Kidney epithelial cell (primary cell): ENCODE results near the gene IGIP. TPM values are rescaled to one million over a fixed set of nuclear protein-coding genes. Genes with fewer than 3 reads are reported as not detected.
A peak's percentile ranks its signal among the peaks of the same experiment; 100 is the strongest.

Experiments used
- DNase-seq: peaks from one replicate; pipeline ENCODE4 v3.0.0-alpha.2; 2010; ENCODE audit warnings: low read depth
- H3K27me3 ChIP-seq: 2 replicates; pipeline ENCODE4 v1.6.0; 2011; ENCODE audit warnings: low read length; ENCODE audit not compliant: control insufficient read depth, insufficient read depth
- H3K36me3 ChIP-seq: 2 replicates; pipeline ENCODE4 v1.5.1; 2011; ENCODE audit warnings: low read length; ENCODE audit not compliant: control insufficient read depth, insufficient read depth
- H3K4me3 ChIP-seq: 2 replicates; pipeline ENCODE4 v1.5.1; 2011; ENCODE audit warnings: low read depth, mild to moderate bottlenecking, control low read depth, low read length
- total RNA-seq: library from RNA; depleted of rRNA; stranded (reverse); fragments of >200 nt; gene quantifications from 2 replicates; pipeline ENCODE4 v1.2.3, GENCODE V29; 2015
- TF ChIP-seq, protein P1 (sequence below): IDR thresholded peaks from 2 replicates; pipeline ENCODE4 v1.5.1; 2011; ENCODE audit warnings: mild to moderate bottlenecking, moderate library complexity, low read length, control low read depth, inconsistent platforms; ENCODE audit not compliant: insufficient read depth, poor library complexity, severe bottlenecking

Gene IGIP
- total RNA-seq, 1 donor from 2014 or later: 4.1 TPM

DNA sequence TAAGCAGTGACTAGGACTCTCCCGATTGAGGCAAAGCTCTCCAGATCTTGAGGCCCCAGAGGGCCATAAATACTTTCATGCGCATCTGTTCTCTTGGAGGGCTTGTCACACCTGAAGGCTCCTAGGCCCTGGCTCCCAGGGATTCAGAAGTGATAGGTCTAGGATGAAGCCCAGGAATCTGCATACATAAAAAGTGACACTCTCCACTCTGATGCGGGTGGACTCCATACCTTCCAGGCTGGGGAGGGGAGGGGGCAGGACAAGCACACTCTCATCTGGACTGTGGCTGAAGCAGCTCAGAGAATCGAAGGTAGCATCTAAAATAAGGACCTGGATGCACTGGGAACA, 40.2 kb downstream of the IGIP start:
- Histone ChIP-seq H3K4me3 (no peak overlapping the region), H3K36me3 (no peaks in the 10 kb centered on the region), H3K27me3 (peaks cover 2% of the 10 kb centered on the region)
- DNase-seq: no peak
- TF ChIP-seq, protein P1, sequence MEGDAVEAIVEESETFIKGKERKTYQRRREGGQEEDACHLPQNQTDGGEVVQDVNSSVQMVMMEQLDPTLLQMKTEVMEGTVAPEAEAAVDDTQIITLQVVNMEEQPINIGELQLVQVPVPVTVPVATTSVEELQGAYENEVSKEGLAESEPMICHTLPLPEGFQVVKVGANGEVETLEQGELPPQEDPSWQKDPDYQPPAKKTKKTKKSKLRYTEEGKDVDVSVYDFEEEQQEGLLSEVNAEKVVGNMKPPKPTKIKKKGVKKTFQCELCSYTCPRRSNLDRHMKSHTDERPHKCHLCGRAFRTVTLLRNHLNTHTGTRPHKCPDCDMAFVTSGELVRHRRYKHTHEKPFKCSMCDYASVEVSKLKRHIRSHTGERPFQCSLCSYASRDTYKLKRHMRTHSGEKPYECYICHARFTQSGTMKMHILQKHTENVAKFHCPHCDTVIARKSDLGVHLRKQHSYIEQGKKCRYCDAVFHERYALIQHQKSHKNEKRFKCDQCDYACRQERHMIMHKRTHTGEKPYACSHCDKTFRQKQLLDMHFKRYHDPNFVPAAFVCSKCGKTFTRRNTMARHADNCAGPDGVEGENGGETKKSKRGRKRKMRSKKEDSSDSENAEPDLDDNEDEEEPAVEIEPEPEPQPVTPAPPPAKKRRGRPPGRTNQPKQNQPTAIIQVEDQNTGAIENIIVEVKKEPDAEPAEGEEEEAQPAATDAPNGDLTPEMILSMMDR: no peak

DNA sequence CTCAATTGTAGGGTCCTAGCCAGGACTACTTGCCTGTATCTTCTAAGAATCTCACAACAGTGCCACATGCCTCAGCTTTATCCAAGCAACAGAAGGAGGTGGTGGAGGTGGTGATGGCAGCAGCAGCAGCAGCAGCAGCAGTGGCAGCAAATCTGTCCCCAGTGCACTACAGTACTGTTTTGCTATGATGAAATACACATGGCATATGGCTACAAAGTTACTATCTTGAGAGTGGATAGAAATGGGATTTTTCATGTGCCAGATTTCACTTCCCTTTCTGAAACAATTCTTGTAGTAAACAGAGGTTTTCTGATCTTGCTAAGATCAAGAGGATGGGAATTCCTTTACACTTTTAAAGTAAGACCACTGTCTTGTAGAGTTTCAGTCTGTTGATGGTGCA, 41.2 kb downstream of the IGIP start:
- no peak for DNase-seq
- Histone ChIP-seq H3K4me3 (no peak overlapping the region), H3K27me3 (peaks cover 2% of the 10 kb centered on the region), H3K36me3 (no peaks in the 10 kb centered on the region)
- TF ChIP-seq, protein P1: no peak

DNA sequence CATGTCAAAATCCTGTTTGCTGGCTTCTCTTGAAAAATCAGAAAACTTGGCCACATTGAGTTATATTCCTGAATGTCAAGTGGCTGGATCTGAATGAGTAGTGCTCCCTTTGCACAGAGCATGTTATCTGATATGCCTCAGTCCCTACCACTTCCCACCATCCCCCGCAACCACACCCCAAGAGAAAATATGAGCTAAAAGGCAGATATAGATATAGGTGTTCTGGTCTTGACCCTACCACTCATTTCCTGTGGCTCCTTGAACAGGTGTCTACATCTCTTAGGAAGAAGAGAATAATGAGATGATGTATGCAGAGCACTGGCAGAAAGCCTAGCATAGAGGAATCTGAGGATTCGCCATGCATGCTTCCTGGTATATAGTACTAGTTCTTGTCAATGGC, 42.6 kb downstream of the IGIP start:
- Histone ChIP-seq H3K36me3 (no peaks in the 10 kb centered on the region), H3K27me3 (no peaks in the 10 kb centered on the region), H3K4me3 (no peak overlapping the region)
- DNase-seq: no peak
- TF ChIP-seq, protein P1: no peak

DNA sequence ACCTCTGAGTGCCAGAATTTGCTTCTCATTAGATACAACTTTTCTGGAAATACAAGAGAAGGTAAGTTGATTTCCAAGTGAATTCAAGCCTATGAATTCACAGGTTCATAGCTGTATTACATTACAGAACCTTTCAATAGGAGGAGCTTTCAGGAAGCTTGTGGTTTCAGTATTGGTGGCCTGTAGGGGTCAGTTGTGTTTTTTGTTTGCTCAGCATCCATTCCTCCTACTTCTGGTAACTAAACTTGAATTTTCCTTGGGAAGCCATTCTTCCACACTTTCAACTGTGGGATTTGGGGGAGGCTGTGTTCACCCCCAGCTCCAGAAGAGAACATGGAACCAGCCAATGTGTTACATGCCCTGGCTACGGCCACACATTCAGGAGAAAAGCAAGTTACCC, 43.7 kb downstream of the IGIP start:
- DNase-seq: no peak
- Histone ChIP-seq H3K4me3 (no peak overlapping the region), H3K36me3 (no peaks in the 10 kb centered on the region), H3K27me3 (no peaks in the 10 kb centered on the region)
- TF ChIP-seq, protein P1: peak; percentile 14

DNA sequence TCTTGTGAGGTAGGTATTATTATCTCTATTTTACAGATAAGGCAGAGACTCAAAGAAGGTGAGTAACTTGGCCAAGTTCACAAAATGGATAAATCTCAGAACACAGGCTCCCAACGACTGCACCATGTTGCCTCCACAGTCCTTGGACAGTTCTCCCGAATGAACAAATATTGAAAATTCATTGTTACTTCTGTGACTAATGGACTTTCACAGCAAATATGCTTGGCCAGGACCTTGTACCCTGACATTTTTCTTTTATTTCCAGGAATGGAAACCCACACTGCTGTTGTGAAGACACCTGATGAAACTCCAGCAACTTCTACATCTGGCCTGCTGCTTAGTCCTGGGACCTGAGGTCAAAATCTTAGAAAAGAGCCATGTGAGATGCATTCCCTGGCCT, 46.7 kb downstream of the IGIP start:
- Histone ChIP-seq H3K27me3 (no peaks in the 10 kb centered on the region), H3K4me3 (no peak overlapping the region), H3K36me3 (no peaks in the 10 kb centered on the region)
- TF ChIP-seq, protein P1: no peak
- DNase-seq: no peak

DNA sequence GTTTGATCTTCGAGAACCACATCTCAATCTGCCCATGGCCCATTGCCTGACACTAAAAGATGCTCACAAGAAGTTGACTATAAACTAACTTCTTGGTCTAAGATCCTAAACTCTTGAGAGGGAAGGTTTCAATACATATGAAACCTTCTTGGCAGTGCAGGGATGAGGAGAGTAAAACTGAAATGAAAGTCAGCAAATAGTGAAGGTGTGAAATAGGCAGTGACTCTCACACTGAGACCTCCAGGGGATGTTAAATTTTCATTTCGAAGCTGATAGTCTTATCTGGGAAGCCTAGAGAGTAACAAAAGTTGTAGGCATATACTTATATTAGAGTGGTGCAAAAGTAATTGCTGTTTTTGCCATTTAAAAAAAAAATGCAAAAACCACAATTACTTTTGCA, 48.3 kb downstream of the IGIP start:
- H3K36me3 ChIP-seq: no peaks in the 10 kb centered on the region
- no peak for DNase-seq
- no peak overlapping the region for H3K4me3 ChIP-seq
- H3K27me3 ChIP-seq: no peaks in the 10 kb centered on the region
- TF ChIP-seq, protein P1: no peak
